GM15510 (cell line): ENCODE measurements around the gene FAM193B.

Experiments
- POLR2A ChIP-seq: IDR thresholded peaks from 3 replicates; pipeline ENCODE4 v1.6.1; 2011; ENCODE audit warnings: borderline replicate concordance; ENCODE audit not compliant: insufficient read length; ENCODE audit errors: extremely low read depth

FAM193B gene

GRCh38 chr5:177471610-177472356 lies 82.6 kb downstream of the FAM193B start:
- TF ChIP-seq POLR2A, result no peak

GRCh38 chr5:177470759-177471536 lies 83.4 kb downstream of the FAM193B start:
- TF ChIP-seq POLR2A, result no peak
